ENCODE data around the gene CEBPE. TPM values are rescaled to one million over a fixed set of nuclear protein-coding genes. Genes with fewer than 3 reads are reported as not detected.
A peak's percentile ranks its signal among the peaks of the same experiment; 100 is the strongest.

The CEBPE gene
- total RNA-seq, 4 donors from 2014 or later: not detected

DNA sequence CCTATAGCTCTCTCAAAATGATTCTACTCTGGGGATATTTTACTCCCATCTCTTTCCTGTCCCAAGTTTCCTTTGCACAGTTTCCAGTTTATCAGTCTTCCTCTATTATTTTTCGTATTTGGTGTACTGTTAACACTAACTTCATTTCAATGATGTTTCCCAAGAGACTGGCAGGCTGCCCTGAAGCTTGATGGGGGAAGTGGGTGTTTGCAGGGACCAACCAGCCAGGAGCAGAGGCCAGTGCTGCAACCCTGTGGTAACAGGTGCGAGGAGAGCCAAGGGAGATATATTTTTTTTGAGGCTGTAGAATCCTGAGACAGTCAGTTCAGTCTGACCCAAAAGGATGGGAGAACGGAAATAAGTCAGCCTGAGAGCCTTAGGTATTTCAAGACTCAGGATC is 11.8 kb upstream of the CEBPE start:
- Histone ChIP-seq H3K4me1 (peaks cover 21% of the 10 kb centered on the region in 2 donors), H3K36me3 (peaks cover 3 to 53% of the 10 kb centered on the region in 2 donors), H3K9me3 (no peaks in the 10 kb centered on the region), H3K4me3 (no peak overlapping the region), H3K27ac (peak overlapping the region; percentile 17 to 51 (median 28)), H3K27me3 (no peaks in the 10 kb centered on the region)
- in situ Hi-C loops (cut with MboI; ENCODE audit: low sequenced_read_pairs in 4 of 4) (no loop called here), intact Hi-C loops (cut with DNase I; ENCODE audit: low total_unique reads) (no loop called here)
- ATAC-seq (peak; percentile 10 to 18), DNase-seq (peak in 1 of 2 donors; percentile 62)
- TF ChIP-seq, protein P1, sequence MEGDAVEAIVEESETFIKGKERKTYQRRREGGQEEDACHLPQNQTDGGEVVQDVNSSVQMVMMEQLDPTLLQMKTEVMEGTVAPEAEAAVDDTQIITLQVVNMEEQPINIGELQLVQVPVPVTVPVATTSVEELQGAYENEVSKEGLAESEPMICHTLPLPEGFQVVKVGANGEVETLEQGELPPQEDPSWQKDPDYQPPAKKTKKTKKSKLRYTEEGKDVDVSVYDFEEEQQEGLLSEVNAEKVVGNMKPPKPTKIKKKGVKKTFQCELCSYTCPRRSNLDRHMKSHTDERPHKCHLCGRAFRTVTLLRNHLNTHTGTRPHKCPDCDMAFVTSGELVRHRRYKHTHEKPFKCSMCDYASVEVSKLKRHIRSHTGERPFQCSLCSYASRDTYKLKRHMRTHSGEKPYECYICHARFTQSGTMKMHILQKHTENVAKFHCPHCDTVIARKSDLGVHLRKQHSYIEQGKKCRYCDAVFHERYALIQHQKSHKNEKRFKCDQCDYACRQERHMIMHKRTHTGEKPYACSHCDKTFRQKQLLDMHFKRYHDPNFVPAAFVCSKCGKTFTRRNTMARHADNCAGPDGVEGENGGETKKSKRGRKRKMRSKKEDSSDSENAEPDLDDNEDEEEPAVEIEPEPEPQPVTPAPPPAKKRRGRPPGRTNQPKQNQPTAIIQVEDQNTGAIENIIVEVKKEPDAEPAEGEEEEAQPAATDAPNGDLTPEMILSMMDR (IDR thresholded peaks at IDR 0.05 in 4 of 5, conservative IDR thresholded peaks at IDR 0.05 in 1 of 5): no peak
- TF ChIP-seq POLR2A (IDR thresholded peaks at IDR 0.05): no peak

DNA sequence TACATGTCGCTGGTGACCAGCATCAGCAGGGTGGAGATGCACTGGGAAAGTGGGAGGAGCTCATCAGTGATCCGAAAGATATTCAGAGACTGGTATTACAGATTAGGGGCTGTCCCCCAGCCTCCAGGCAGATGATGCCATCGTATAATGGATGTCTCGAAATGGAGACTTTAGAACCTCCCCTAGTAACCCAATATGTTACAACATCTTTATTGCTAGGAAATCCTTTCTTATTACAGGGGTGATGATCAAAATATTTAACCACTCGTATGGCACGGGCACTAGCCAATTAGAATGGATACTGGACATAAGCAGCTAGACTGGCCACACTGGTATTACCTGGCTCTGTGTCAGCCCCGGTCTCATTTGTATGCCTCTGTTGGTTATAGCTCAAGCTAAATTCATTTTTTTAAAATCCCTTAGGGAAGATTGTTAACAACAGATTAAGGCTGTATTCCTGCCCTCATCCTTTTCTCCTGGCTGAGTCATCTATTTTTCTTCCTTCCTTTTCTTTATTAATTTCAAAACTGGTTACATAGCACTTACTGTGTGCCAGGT is 10.8 kb upstream of the CEBPE start:
- ATAC-seq (no peak), DNase-seq (no peak)
- peak overlapping the region; percentile 13 to 51 (median 28) for H3K27ac ChIP-seq
- H3K4me3 ChIP-seq: no peak overlapping the region
- no peaks in the 10 kb centered on the region for H3K27me3 ChIP-seq
- in situ Hi-C loops (cut with MboI; ENCODE audit: low sequenced_read_pairs in 4 of 4): no loop called here
- peaks cover 3 to 51% of the 10 kb centered on the region in 2 donors for H3K36me3 ChIP-seq
- intact Hi-C loops (cut with DNase I; ENCODE audit: low total_unique reads): no loop called here
- no peaks in the 10 kb centered on the region for H3K9me3 ChIP-seq
- TF ChIP-seq, protein P1 (IDR thresholded peaks at IDR 0.05 in 4 of 5, conservative IDR thresholded peaks at IDR 0.05 in 1 of 5): no peak
- TF ChIP-seq POLR2A (IDR thresholded peaks at IDR 0.05): no peak
- peaks cover 28 to 31% of the 10 kb centered on the region in 2 donors for H3K4me1 ChIP-seq

DNA sequence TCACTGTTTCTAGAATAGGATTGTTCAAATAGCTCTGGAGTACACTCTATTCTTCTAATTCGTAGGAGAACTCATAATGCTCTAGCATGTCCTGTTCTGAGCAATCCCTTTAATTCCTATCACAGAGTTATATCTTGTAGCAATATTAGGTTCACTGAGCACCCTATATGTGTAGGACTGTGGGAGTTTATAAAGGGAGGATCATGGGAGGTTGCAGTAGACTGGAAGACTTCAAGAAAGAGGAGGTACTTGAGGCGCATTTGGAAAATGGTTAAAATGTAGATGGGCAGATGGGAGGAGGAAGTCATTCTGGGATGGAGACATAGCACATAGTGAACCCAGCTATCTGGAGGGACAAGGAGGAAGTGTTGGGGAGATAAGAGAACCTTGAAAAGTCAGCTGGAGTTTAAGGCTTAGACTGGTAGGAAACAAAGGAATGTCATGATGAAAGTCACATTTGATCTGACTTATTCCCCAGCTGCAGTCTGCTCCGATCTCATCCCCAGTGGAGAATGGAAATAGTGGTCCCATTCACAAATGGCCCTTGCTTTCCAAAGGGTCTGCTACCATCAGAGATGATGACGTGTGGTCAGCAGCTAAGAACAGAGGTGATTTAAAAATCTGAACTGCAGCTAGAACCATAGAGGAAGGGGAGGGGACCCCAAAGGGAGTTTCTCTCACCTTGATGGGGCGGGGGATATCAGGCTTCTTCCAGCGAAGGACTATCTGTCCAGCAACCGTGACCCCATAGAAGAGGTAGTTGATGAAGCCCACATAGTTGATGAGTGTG is 10.1 kb upstream of the CEBPE start:
- in situ Hi-C loops (cut with MboI; ENCODE audit: low sequenced_read_pairs in 4 of 4) (no loop called here), intact Hi-C loops (cut with DNase I; ENCODE audit: low total_unique reads) (no loop called here)
- TF ChIP-seq POLR2A (IDR thresholded peaks at IDR 0.05): no peak
- TF ChIP-seq, protein P1 (IDR thresholded peaks at IDR 0.05 in 4 of 5, conservative IDR thresholded peaks at IDR 0.05 in 1 of 5): no peak
- Histone ChIP-seq H3K9me3 (no peaks in the 10 kb centered on the region), H3K4me3 (no peak overlapping the region), H3K4me1 (peaks cover 35 to 38% of the 10 kb centered on the region in 2 donors), H3K27ac (peak overlapping the region; percentile 33 to 85 (median 73)), H3K27me3 (no peaks in the 10 kb centered on the region), H3K36me3 (peaks cover 3 to 51% of the 10 kb centered on the region in 2 donors)
- ATAC-seq (no peak), DNase-seq (no peak)

DNA sequence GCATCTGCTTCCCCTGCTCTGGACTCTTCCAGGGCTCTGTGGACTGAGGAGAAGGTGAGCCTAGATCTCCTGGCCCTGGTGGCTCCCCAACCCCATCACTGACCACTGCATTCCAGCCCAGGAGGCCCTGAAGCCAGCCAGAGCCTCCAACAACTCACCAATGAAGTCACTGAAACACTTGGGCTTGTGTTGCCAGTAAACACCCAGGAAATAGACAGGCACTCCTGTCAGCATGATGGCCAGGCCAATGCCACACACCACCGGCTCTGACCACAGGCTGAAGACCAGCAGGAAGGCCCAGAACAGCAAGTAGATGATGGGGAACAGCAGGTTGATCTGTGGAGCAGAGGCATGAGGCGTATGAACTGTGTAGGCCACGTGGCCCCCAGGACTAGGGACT is 8.8 kb upstream of the CEBPE start:
- no peak for ATAC-seq

More for the DNA sequence above, 8.8 kb upstream of the CEBPE start:
- no peak for DNase-seq
- intact Hi-C loops (cut with DNase I; ENCODE audit: low total_unique reads): loop anchor here (2.0 kb wide), 1 partner anchor 15 kb away; no protein-coding TSS in a partner anchor
- TF ChIP-seq, protein P1 (IDR thresholded peaks at IDR 0.05 in 4 of 5, conservative IDR thresholded peaks at IDR 0.05 in 1 of 5): no peak
- no peak for TF ChIP-seq POLR2A (IDR thresholded peaks at IDR 0.05)
- Histone ChIP-seq H3K27me3 (no peaks in the 10 kb centered on the region), H3K4me3 (no peak overlapping the region), H3K27ac (peak overlapping the region; percentile 71 to 85 (median 78)), H3K36me3 (peaks cover 3 to 51% of the 10 kb centered on the region in 2 donors), H3K4me1 (peaks cover 45 to 49% of the 10 kb centered on the region in 2 donors), H3K9me3 (no peaks in the 10 kb centered on the region)
- in situ Hi-C loops (cut with MboI; ENCODE audit: low sequenced_read_pairs in 4 of 4): no loop called here
